H9 (cell line): ENCODE measurements around the gene NLRP9. TPM values are rescaled to one million over a fixed set of nuclear protein-coding genes. Genes with fewer than 3 reads are reported as not detected.
A peak's percentile ranks its signal among the peaks of the same experiment; 100 is the strongest.

Source experiments
- DNase-seq: peaks from one replicate; pipeline ENCODE4 v3.0.0-alpha.2; 2017
- H2AFZ ChIP-seq: one replicate; pipeline ENCODE4 v1.6.1; 2013; ENCODE audit warnings: mild to moderate bottlenecking, low read length, control low read depth, moderate library complexity
- H2AK5ac ChIP-seq: 2 replicates; pipeline ENCODE4 v1.6.1; 2013; ENCODE audit warnings: low read length, control low read depth, mixed read lengths; ENCODE audit not compliant: insufficient read length
- H2BK120ac ChIP-seq: one replicate; pipeline ENCODE4 v1.6.1; 2013; ENCODE audit warnings: low read depth, mild to moderate bottlenecking, low read length, control low read depth, inconsistent platforms; ENCODE audit not compliant: poor library complexity, severe bottlenecking
- H2BK12ac ChIP-seq: 2 replicates; pipeline ENCODE4 v1.6.1; 2013; ENCODE audit warnings: low read length, control low read depth, mixed read lengths, low read depth; ENCODE audit not compliant: insufficient read length
- H2BK15ac ChIP-seq: 2 replicates; pipeline ENCODE4 v1.6.1; 2013; ENCODE audit warnings: low read depth, low read length, control low read depth
- H2BK20ac ChIP-seq: one replicate; pipeline ENCODE4 v1.6.1; 2013; ENCODE audit warnings: low read depth, mild to moderate bottlenecking, low read length, control low read depth, inconsistent platforms; ENCODE audit not compliant: poor library complexity, severe bottlenecking
- H2BK5ac ChIP-seq: 2 replicates; pipeline ENCODE4 v1.6.1; 2013; ENCODE audit warnings: low read length, control low read depth, mixed read lengths; ENCODE audit not compliant: insufficient read length
- H3K14ac ChIP-seq: 2 replicates; pipeline ENCODE4 v1.6.1; 2013; ENCODE audit warnings: low read length, control low read depth; ENCODE audit not compliant: insufficient read depth
- H3K18ac ChIP-seq: 2 replicates; pipeline ENCODE4 v1.6.1; 2013; ENCODE audit warnings: low read depth, mild to moderate bottlenecking, mixed read lengths, low read length, control low read depth; ENCODE audit not compliant: insufficient read length
- H3K23ac ChIP-seq: 2 replicates; pipeline ENCODE4 v1.6.1; 2013; ENCODE audit warnings: low read length, control low read depth, mixed read lengths, low read depth; ENCODE audit not compliant: insufficient read length
- H3K23me2 ChIP-seq: 2 replicates; pipeline ENCODE4 v1.6.1; 2013; ENCODE audit warnings: low read depth, mild to moderate bottlenecking, mixed read lengths, low read length, control low read depth; ENCODE audit not compliant: insufficient read length, poor library complexity, severe bottlenecking
- H3K27ac ChIP-seq: 2 replicates; pipeline ENCODE4 v1.5.1; 2013; ENCODE audit warnings: low read length, control low read depth, mixed read lengths, low read depth; ENCODE audit not compliant: insufficient read length
- H3K27me3 ChIP-seq: 2 replicates; pipeline ENCODE4 v1.6.1; 2013; ENCODE audit warnings: low read length, control low read depth, inconsistent platforms; ENCODE audit not compliant: insufficient read depth
- H3K4ac ChIP-seq: 2 replicates; pipeline ENCODE4 v1.6.1; 2013; ENCODE audit warnings: low read depth, mild to moderate bottlenecking, control low read depth, inconsistent platforms, low read length, moderate library complexity
- H3K4me1 ChIP-seq: 2 replicates; pipeline ENCODE4 v1.6.1; 2013; ENCODE audit warnings: low read length, control low read depth, inconsistent platforms; ENCODE audit not compliant: insufficient read depth
- H3K4me2 ChIP-seq: 2 replicates; pipeline ENCODE4 v1.6.1; 2013; ENCODE audit warnings: low read length, control low read depth, mixed read lengths; ENCODE audit not compliant: insufficient read length, insufficient read depth
- H3K56ac ChIP-seq: 2 replicates; pipeline ENCODE4 v1.6.1; 2013; ENCODE audit warnings: low read depth, mild to moderate bottlenecking, mixed read lengths, low read length, control low read depth; ENCODE audit not compliant: insufficient read length
- H3K79me1 ChIP-seq: 2 replicates; pipeline ENCODE4 v1.6.1; 2013; ENCODE audit warnings: low read depth, mild to moderate bottlenecking, moderate library complexity, low read length, control low read depth, inconsistent platforms; ENCODE audit not compliant: insufficient read depth, poor library complexity, severe bottlenecking
- H3K79me2 ChIP-seq: 2 replicates; pipeline ENCODE4 v1.6.1; 2013; ENCODE audit warnings: low read length, control low read depth, inconsistent platforms; ENCODE audit not compliant: insufficient read depth
- H3K9ac ChIP-seq: 2 replicates; pipeline ENCODE4 v1.6.1; 2013; ENCODE audit warnings: low read length, control low read depth, mixed read lengths; ENCODE audit not compliant: insufficient read length; ENCODE audit errors: extremely low read depth
- H3K9me3 ChIP-seq: one replicate; pipeline ENCODE4 v1.6.1; 2013; ENCODE audit warnings: low read depth, low read length, inconsistent platforms; ENCODE audit not compliant: control insufficient read depth
- H3T11ph ChIP-seq: one replicate; pipeline ENCODE4 v1.6.1; 2013; ENCODE audit warnings: mild to moderate bottlenecking, low read length, control low read depth, inconsistent platforms
- H4K20me1 ChIP-seq: one replicate; pipeline ENCODE4 v1.6.1; 2013; ENCODE audit not compliant: control insufficient read depth, insufficient read length, insufficient read depth
- H4K5ac ChIP-seq: 2 replicates; pipeline ENCODE4 v1.6.1; 2013; ENCODE audit warnings: low read depth, mild to moderate bottlenecking, mixed read lengths, low read length, control low read depth; ENCODE audit not compliant: insufficient read length
- H4K8ac ChIP-seq: replicated peaks from 2 replicates; pipeline ENCODE4 v1.6.1; 2013; ENCODE audit warnings: low read length, control low read depth, mixed read lengths, low read depth; ENCODE audit not compliant: insufficient read length
- H4K91ac ChIP-seq: 2 replicates; pipeline ENCODE4 v1.6.1; 2013; ENCODE audit warnings: low read depth, mild to moderate bottlenecking, moderate library complexity, mixed read lengths, low read length, control low read depth; ENCODE audit not compliant: insufficient read length
- H3K27ac Mint-ChIP-seq, 3 experiments: 2 replicates in 2 of 3; 3 replicates in 1 of 3; pipeline ENCODE4 v1.8.0; 2020 to 2021; ENCODE audit warnings: mixed read lengths in 3 of 3, mild to moderate bottlenecking in 1 of 3, moderate library complexity in 1 of 3
- H3K27me3 Mint-ChIP-seq: 2 replicates; pipeline ENCODE4 v1.8.0; 2021; ENCODE audit warnings: low read depth, mild to moderate bottlenecking, moderate library complexity, mixed read lengths
- H3K36me3 Mint-ChIP-seq, 3 experiments: 2 replicates in 2 of 3; 3 replicates in 1 of 3; pipeline ENCODE4 v1.8.0; 2020 to 2021; ENCODE audit warnings: low read depth in 3 of 3, mixed read lengths in 3 of 3; ENCODE audit not compliant: insufficient read depth in 1 of 3
- H3K4me1 Mint-ChIP-seq, 2 experiments: 2 replicates each; pipeline ENCODE4 v1.8.0; 2020; ENCODE audit warnings: mixed read lengths in 2 of 2
- H3K4me3 Mint-ChIP-seq, 2 experiments: 2 replicates in 1 of 2; 3 replicates in 1 of 2; pipeline ENCODE4 v1.8.0; 2020 to 2021; ENCODE audit warnings: mild to moderate bottlenecking in 2 of 2, mixed read lengths in 2 of 2, moderate library complexity in 1 of 2
- H3K9me3 Mint-ChIP-seq, 2 experiments: 2 replicates in 1 of 2; 3 replicates in 1 of 2; pipeline ENCODE4 v1.8.0; 2020; ENCODE audit warnings: mild to moderate bottlenecking in 2 of 2, mixed read lengths in 2 of 2, moderate library complexity in 1 of 2
- CTCF ChIP-seq: fragments of 200-600 bp; sonication (generic); conservative IDR thresholded peaks from 3 replicates; pipeline ENCODE4 v1.8.0; 2021; ENCODE audit warnings: antibody characterized with exemption, mild to moderate bottlenecking
- WGBS: extraction: QIAGEN DNeasy Blood & Tissue Kit; methylation state at CpG from one replicate; pipeline ENCODE4 v1.1.7; 2013; ENCODE audit warnings: missing lambda C conversion rate, low lambda C conversion rate, mixed read lengths; ENCODE audit not compliant: insufficient read length; ENCODE audit errors: extremely low coverage; 5-methylcytosine and 5-hydroxymethylcytosine counted together
- total RNA-seq: library from RNA; stranded (reverse); gene quantifications from 2 replicates; pipeline ENCODE4 v1.2.1, GENCODE V29; 2021

NLRP9 gene
- total RNA-seq, 1 experiment from 2014 or later: not detected

- peaks cover 11% of the 10 kb centered on the region; the same call in 1 of the 2 replicates for H3K79me2 ChIP-seq
- no peak overlapping the region for H3K9ac ChIP-seq
- H3K9me3 ChIP-seq: no peaks in the 10 kb centered on the region
- no peaks in the 10 kb centered on the region for H3K27me3 ChIP-seq
- no peak overlapping the region for H3T11ph ChIP-seq
- no peaks in the 10 kb centered on the region; a peak in 1 of 5 replicates for H3K9me3 Mint-ChIP-seq
- H2BK12ac ChIP-seq: no peak overlapping the region
- peak overlapping the region in 1 of 2 experiments; percentile 9; a peak in 2 of 5 replicates for H3K4me3 Mint-ChIP-seq
- H2AFZ ChIP-seq: no peak overlapping the region
- no peak overlapping the region for H3K4ac ChIP-seq
- H3K23me2 ChIP-seq: peaks cover 6% of the 10 kb centered on the region
- H4K5ac ChIP-seq: no peak overlapping the region
- H4K8ac ChIP-seq: no peak overlapping the region
- H4K91ac ChIP-seq: no peak overlapping the region
- peaks cover 51 to 74% (median 67%) of the 10 kb centered on the region in 3 experiments for H3K36me3 Mint-ChIP-seq
- no peaks in the 10 kb centered on the region for H4K20me1 ChIP-seq
- peak overlapping the region; percentile 4 to 87 (median 8); a peak in 4 of 7 replicates for H3K27ac Mint-ChIP-seq
- H3K4me1 ChIP-seq: no peaks in the 10 kb centered on the region
- no peaks in the 10 kb centered on the region for H3K27me3 Mint-ChIP-seq
- no CpG with 5 or more reads among the region's 2 CpGs for WGBS
- H2BK15ac ChIP-seq: no peak overlapping the region
- no peak overlapping the region for H2AK5ac ChIP-seq
- no peak overlapping the region for H3K56ac ChIP-seq
- no peak overlapping the region for H2BK120ac ChIP-seq
- no peak for TF ChIP-seq CTCF
- no peak overlapping the region for H2BK5ac ChIP-seq
- no peak overlapping the region for H3K18ac ChIP-seq
- H3K14ac ChIP-seq: no peak overlapping the region
- H3K4me2 ChIP-seq: no peak overlapping the region
- no peak overlapping the region for H3K27ac ChIP-seq
- peaks cover 4% of the 10 kb centered on the region for H3K79me1 ChIP-seq
- H3K23ac ChIP-seq: no peak overlapping the region
- H3K4me1 Mint-ChIP-seq: peaks cover 31 to 41% of the 10 kb centered on the region in 2 experiments
- no peak for DNase-seq
- H2BK20ac ChIP-seq: no peak overlapping the region
Measured at GRCh38 chr19:55671054-55671378, 67.2 kb downstream of the NLRP9 start.
